Muscle layer of colon (tissue), 2 donors: ENCODE measurements around the gene ATP8A2.

Source experiments
- H3K27ac ChIP-seq: one replicate; pipeline ENCODE4 v1.7.0; 2013; ENCODE audit warnings: low read depth, mild to moderate bottlenecking, low read length, moderate library complexity
- H3K27me3 ChIP-seq, 2 donors: one replicate each; pipeline ENCODE4 v1.7.0; 2013; ENCODE audit warnings: low read length in 2 of 2, mild to moderate bottlenecking in 2 of 2; ENCODE audit not compliant: insufficient read depth in 2 of 2, control insufficient read depth in 1 of 2
- H3K36me3 ChIP-seq: one replicate; pipeline ENCODE4 v1.7.0; 2013; ENCODE audit warnings: mild to moderate bottlenecking, low read length; ENCODE audit not compliant: insufficient read depth
- H3K4me1 ChIP-seq: one replicate; pipeline ENCODE4 v1.7.0; 2013; ENCODE audit warnings: mild to moderate bottlenecking, low read length; ENCODE audit not compliant: insufficient read depth
- H3K4me3 ChIP-seq, 2 donors: one replicate each; pipeline ENCODE4 v1.7.0; 2013; ENCODE audit warnings: low read length in 2 of 2, low read depth in 1 of 2, mild to moderate bottlenecking in 1 of 2, moderate library complexity in 1 of 2
- H3K9ac ChIP-seq: one replicate; pipeline ENCODE4 v1.7.0; 2013; ENCODE audit warnings: low read length
- H3K9me3 ChIP-seq: one replicate; pipeline ENCODE4 v1.7.0; 2013; ENCODE audit warnings: mild to moderate bottlenecking, low read length
- donor health status: abdominal sarcoma.
- donor health status: Adenocarcinoma of cecum.

ATP8A2 gene

DNA sequence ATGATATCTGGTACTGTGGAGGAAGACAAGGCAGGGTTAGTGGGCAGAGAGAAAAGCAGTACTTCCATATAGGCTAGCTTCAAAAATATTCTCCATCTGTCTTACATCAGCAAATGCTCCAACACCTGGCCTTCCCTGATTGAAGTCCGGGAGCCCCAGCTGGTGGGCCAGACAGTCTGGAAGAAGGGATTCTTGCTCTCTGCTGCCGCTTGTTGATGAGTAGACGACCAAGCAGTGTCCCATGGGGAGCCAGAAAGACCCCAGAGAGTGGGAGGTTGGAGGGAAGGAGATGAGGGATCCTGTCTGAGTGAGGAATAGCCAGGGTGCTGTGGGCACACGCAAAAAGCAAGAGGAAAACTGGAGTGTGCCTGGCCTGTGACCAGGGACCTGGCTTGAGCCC is 95.1 kb downstream of the ATP8A2 start:
- no peak overlapping the region for H3K4me3 ChIP-seq
- H3K4me1 ChIP-seq = no peaks in the 10 kb centered on the region
- H3K9ac ChIP-seq = no peak overlapping the region
- H3K27ac ChIP-seq = no peak overlapping the region
- H3K36me3 ChIP-seq = no peaks in the 10 kb centered on the region
- no peaks in the 10 kb centered on the region for H3K9me3 ChIP-seq
- H3K27me3 ChIP-seq = peaks cover 9 to 15% of the 10 kb centered on the region in 2 donors

DNA sequence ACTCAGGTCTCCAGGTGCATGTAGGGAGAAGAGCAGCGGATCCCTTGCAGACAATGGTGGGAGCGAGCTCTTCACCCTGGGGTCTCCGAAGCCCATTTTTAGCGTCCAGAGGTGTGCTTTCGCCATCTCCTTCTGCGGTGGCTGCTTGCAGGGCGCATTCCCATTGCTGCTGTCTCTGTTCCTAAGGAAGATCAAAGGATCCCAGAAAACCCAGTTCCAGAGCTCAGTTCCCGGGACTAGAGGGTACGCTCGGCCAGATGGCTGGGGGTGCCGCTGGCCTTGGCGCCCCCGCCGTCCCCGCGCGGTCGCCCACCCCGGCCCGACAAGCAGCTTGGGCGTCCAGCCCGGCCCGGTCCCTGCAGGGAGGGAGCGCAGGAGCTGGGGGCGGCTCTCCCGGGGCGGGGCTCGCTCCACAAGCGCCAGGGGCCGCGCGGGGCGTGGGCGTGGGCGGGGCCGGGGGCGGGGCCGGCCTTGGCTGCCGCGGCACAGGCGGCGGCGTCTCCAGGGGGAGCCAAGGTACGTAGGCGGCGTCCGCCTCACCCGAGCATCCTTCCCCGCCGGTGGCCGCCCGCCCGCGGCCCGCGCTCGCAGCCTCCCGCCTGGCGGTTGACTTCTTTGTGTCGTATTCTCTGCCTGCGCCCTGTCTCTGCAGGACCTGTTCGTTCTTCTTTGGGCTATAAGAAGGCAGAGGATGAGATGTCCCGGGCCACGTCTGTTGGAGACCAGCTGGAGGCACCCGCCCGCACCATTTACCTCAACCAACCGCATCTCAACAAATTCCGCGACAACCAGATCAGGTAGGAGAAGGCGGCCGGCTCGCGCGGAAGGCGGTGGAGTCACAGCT is 96.8 kb downstream of the ATP8A2 start:
- no peak overlapping the region for H3K27ac ChIP-seq
- no peaks in the 10 kb centered on the region for H3K36me3 ChIP-seq
- peaks cover 9 to 15% of the 10 kb centered on the region in 2 donors for H3K27me3 ChIP-seq
- no peaks in the 10 kb centered on the region for H3K9me3 ChIP-seq
- no peak overlapping the region for H3K9ac ChIP-seq
- H3K4me1 ChIP-seq = no peaks in the 10 kb centered on the region
- no peak overlapping the region for H3K4me3 ChIP-seq

DNA sequence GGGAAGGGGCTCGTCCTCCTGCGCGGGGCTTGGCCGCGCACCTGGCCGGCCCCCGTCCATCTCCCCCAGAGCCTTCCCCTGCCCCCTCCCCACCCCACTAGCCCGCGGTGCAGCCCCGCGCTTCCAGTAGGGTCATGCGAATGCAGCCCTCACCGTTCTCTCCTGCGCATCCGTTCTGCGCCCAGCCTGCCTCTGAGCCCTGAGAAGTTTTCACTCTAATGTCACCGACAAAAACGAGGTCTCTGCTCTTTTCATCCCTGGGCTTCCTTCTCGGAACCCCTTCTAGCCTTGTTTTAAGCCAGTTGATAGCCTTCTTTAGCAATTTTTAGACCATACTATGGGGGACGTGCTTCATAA is 97.4 kb downstream of the ATP8A2 start:
- Histone ChIP-seq H3K36me3 (no peaks in the 10 kb centered on the region), H3K4me3 (no peak overlapping the region), H3K4me1 (no peaks in the 10 kb centered on the region), H3K27ac (no peak overlapping the region), H3K9ac (no peak overlapping the region), H3K9me3 (no peaks in the 10 kb centered on the region), H3K27me3 (peaks cover 9 to 15% of the 10 kb centered on the region in 2 donors)

DNA sequence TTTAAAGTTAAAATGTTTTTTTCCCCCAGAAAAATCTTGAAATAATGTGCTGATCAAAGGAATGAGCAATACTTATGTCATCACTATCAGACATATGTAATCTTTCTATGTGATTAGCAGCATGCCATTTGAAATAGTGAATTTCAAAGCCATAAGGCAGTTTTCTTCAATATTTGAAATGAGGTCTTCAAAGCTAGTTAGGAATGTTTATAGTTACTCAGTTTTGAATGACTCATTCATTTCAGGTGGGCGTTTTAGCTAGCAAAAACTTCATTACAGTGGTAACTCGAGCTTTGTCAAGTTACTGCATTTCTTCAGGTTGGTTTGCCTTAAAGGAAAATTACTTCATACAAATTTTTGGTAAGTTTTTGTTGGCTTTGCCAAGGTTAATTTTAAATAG is 102.1 kb downstream of the ATP8A2 start:
- peaks cover 6 to 9% of the 10 kb centered on the region in 2 donors for H3K27me3 ChIP-seq
- H3K9ac ChIP-seq = no peak overlapping the region
- H3K4me1 ChIP-seq = no peaks in the 10 kb centered on the region
- no peaks in the 10 kb centered on the region for H3K9me3 ChIP-seq
- H3K36me3 ChIP-seq = no peaks in the 10 kb centered on the region
- no peak overlapping the region for H3K4me3 ChIP-seq
- H3K27ac ChIP-seq = no peak overlapping the region

DNA sequence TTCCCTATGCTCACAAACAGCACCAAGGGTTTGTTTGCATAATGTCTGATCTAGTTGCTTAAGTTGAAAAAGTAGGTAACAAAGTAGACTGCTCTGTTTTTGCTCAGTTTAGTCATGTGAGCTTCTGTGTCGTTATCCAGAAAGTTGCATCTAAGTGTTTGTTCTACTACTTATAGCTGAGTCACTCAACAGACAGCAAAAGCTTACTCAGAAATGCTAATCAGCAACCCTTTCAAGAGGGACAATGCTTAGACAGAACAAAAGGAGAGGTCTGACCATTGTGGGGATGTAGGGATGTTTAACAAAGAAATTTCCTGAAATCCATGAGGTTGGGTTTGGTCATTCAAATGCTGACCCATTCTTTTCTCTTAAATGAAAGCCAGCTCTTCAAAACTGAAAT is 106.4 kb downstream of the ATP8A2 start:
- no peak overlapping the region for H3K9ac ChIP-seq
- no peaks in the 10 kb centered on the region for H3K36me3 ChIP-seq
- H3K27me3 ChIP-seq = no peaks in the 10 kb centered on the region
- H3K9me3 ChIP-seq = peaks cover 5% of the 10 kb centered on the region
- no peaks in the 10 kb centered on the region for H3K4me1 ChIP-seq
- H3K4me3 ChIP-seq = no peak overlapping the region
- no peak overlapping the region for H3K27ac ChIP-seq

DNA sequence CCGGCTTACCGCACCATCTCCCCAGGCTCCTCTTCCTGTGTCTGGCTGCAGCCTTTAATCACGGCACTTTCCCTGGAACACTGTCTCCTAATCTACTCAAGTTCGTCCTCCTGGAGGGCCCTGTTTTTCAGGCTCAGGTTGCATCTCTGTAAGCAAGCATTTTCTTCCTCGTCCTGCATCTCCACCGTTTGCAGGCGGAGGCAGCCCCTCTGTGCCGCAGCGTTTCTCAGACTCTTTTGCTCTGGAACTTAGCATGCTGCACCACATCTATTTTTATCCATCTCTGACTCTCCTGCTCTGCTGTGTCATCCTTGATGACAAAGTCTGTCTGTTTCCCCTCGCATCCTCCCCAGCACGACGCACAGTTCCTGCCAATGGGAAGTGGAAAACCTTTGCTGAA is 117.5 kb downstream of the ATP8A2 start:
- Histone ChIP-seq H3K9me3 (no peaks in the 10 kb centered on the region), H3K9ac (no peak overlapping the region), H3K4me1 (no peaks in the 10 kb centered on the region), H3K27ac (no peak overlapping the region), H3K27me3 (no peaks in the 10 kb centered on the region), H3K4me3 (no peak overlapping the region), H3K36me3 (no peaks in the 10 kb centered on the region)

DNA sequence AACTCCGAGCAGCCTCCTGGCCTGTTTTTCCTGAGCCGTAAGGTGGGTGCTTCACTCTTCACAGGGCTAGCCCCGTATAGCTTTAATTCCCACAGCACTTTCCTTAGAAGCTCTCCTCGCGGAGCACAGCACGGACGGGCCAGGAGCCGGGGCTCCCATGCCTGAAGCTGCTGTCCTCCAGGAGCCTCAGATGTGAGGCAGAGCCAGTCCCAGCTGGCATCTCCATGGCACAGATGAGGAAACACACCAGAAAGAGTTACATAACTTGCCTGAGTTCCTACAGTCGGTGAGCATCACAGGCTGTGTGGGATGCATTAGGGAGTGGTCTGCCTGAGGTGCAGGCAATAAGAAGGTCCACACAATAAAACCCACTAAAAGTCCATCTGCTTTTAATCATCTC is 118.5 kb downstream of the ATP8A2 start:
- H3K36me3 ChIP-seq = no peaks in the 10 kb centered on the region
- H3K9me3 ChIP-seq = no peaks in the 10 kb centered on the region
- no peaks in the 10 kb centered on the region for H3K27me3 ChIP-seq
- no peak overlapping the region for H3K27ac ChIP-seq
- no peak overlapping the region for H3K4me3 ChIP-seq
- no peak overlapping the region for H3K9ac ChIP-seq
- no peaks in the 10 kb centered on the region for H3K4me1 ChIP-seq

DNA sequence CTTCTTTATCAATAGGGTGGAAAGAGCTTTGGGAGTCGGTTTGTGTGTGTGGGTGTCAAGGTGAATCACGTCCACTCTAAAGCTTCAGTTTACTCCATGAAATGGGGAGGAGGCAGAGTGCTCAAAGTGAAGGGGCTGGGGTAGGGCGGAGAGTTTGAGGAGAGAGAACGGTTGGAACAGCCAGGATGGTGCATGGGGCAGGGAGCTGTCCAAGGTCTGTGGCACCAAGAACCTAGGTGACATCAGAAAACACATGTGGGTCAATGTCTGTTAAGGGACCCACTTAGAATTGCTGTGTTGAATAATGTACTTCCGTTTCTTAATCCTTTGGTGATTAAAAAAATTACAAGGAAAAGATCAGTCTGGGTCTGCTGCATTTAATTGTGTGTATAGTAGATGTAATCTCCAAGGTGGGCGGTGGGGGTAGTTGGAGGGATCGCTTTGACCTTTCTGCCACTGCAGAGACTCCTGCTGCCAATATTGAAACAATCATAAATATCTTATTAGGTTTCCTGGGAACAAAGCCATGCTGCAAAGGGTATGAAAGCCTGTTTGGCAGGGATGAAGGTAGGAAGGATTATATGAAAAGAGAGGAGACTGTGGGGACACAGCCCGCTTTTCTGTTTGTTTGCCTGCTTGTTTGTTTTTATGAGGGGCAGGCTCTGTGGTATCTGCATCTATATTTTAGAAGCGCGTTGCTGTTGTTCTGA is 122.3 kb downstream of the ATP8A2 start:
- no peaks in the 10 kb centered on the region for H3K4me1 ChIP-seq
- no peaks in the 10 kb centered on the region for H3K36me3 ChIP-seq
- H3K27ac ChIP-seq = no peak overlapping the region
- H3K9me3 ChIP-seq = no peaks in the 10 kb centered on the region
- no peaks in the 10 kb centered on the region for H3K27me3 ChIP-seq
- H3K4me3 ChIP-seq = no peak overlapping the region
- H3K9ac ChIP-seq = no peak overlapping the region

DNA sequence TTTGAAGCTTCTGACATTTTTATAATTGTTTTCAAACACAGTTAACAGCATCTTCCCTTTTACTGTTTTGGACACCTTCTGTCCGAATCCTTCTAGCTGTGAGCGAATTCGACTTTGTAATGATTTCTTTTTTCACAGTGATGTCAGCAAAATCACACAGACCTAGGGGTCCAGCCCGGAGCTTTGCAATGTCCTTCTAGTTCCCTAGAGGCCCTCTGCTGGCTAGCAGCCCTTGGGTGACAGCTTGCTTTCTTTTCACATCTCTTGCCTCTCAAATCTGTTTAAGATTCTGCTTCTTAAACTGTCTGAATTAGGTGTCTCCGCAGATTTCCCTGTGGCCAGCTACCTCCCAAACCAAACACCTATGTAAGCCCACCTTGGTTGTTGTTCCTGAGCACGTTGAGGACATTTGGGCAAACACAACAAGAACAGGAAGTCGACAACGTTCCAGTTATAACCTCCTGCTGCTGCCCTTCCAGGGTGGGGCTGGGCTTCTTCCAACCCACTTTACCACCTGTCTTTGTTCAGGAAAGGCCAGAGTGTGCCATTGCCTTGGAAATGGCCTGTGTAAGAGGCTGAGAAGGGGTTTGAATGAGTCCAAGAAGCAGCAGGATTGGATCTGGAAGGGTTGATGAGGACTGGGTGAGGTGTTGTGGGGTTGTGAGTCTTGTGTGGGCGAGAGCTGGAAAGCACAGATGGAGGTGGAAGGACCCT is 123.1 kb downstream of the ATP8A2 start:
- Histone ChIP-seq H3K4me3 (no peak overlapping the region), H3K4me1 (no peaks in the 10 kb centered on the region), H3K9me3 (no peaks in the 10 kb centered on the region), H3K36me3 (no peaks in the 10 kb centered on the region), H3K27ac (no peak overlapping the region), H3K9ac (no peak overlapping the region), H3K27me3 (no peaks in the 10 kb centered on the region)

DNA sequence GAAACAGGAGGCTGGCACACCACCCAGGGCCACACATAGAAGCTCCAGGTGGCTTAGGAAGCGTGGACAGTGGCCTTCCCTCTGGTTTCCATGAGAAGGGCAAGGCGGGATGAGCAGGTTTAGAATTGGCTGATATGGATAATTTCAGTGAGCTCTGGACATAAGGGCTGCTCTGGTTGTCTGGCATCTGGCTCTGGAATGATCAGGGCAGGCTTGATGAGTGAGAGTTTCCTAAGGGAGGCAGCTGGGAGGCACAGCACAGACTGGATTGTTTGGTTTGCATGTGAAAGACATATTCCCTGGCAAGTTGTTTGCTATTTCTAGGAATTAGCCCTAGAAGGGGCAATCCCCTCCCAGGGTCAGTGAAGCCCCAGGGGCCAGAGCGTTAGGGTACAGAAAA is 129.5 kb downstream of the ATP8A2 start:
- H3K4me3 ChIP-seq = no peak overlapping the region
- no peak overlapping the region for H3K9ac ChIP-seq
- H3K9me3 ChIP-seq = no peaks in the 10 kb centered on the region
- H3K27me3 ChIP-seq = no peaks in the 10 kb centered on the region
- no peaks in the 10 kb centered on the region for H3K36me3 ChIP-seq
- H3K27ac ChIP-seq = no peak overlapping the region
- no peaks in the 10 kb centered on the region for H3K4me1 ChIP-seq

DNA sequence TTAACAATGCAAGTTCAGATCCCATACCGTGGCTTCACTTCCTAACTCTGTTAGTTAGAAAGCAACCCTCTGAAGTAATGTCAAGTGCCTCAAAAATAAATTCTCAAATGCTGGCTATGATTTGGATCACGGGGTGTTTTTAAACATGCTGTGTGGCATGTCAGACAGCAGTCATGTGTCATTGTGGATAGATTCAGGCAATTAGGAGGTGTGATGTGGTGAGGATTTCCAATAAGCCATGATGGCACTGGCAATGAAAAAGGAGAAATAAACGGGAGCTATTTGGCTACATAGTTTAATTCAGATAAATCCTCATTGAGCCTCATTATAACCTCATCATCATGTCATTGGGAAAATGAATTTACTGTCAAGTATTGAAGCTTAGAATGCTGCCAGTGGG is 130.3 kb downstream of the ATP8A2 start:
- H3K27ac ChIP-seq = no peak overlapping the region

More for the DNA sequence above, 130.3 kb downstream of the ATP8A2 start:
- H3K27me3 ChIP-seq = no peaks in the 10 kb centered on the region
- H3K9me3 ChIP-seq = no peaks in the 10 kb centered on the region
- H3K4me3 ChIP-seq = no peak overlapping the region
- H3K9ac ChIP-seq = no peak overlapping the region
- H3K36me3 ChIP-seq = no peaks in the 10 kb centered on the region
- H3K4me1 ChIP-seq = no peaks in the 10 kb centered on the region
